ENCODE measurements around the gene PAH.

PAH gene

GRCh38 chr12:102950950-102951619 lies 34.0 kb upstream of the PAH start:
- H3K4me3 ChIP-seq (ENCODE audit: low read length) = no peak overlapping the region
- TF ChIP-seq CTCF (IDR thresholded peaks at IDR 0.05; ENCODE audit: insufficient read depth, low read depth, low read length, missing control alignments) = no peak
- no peak for DNase-seq (ENCODE audit: low read depth)

- TF ChIP-seq CTCF (IDR thresholded peaks at IDR 0.05; ENCODE audit: insufficient read depth, low read depth, low read length, missing control alignments) = no peak
- H3K4me3 ChIP-seq (ENCODE audit: low read length) = no peak overlapping the region
- no peak for DNase-seq (ENCODE audit: low read depth)
Measured at GRCh38 chr12:102950107-102950949, 33.3 kb upstream of the PAH start.

GRCh38 chr12:102948941-102949352 lies 31.9 kb upstream of the PAH start:
- no peak overlapping the region for H3K4me3 ChIP-seq (ENCODE audit: low read length)
- peak; percentile 86 for TF ChIP-seq CTCF (IDR thresholded peaks at IDR 0.05; ENCODE audit: insufficient read depth, low read depth, low read length, missing control alignments)
- peak; percentile 47 for DNase-seq (ENCODE audit: low read depth)

GRCh38 chr12:102946042-102946441 lies 29.0 kb upstream of the PAH start:
- DNase-seq (ENCODE audit: low read depth) = no peak
- H3K4me3 ChIP-seq (ENCODE audit: low read length) = no peak overlapping the region
- no peak for TF ChIP-seq CTCF (IDR thresholded peaks at IDR 0.05; ENCODE audit: insufficient read depth, low read depth, low read length, missing control alignments)

GRCh38 chr12:102939670-102940222 lies 22.7 kb upstream of the PAH start:
- no peak for TF ChIP-seq CTCF (IDR thresholded peaks at IDR 0.05; ENCODE audit: insufficient read depth, low read depth, low read length, missing control alignments)
- no peak overlapping the region for H3K4me3 ChIP-seq (ENCODE audit: low read length)
- DNase-seq (ENCODE audit: low read depth) = no peak

GRCh38 chr12:102939059-102939458 lies 22.0 kb upstream of the PAH start:
- DNase-seq (ENCODE audit: low read depth) = no peak
- H3K4me3 ChIP-seq (ENCODE audit: low read length) = no peak overlapping the region
- no peak for TF ChIP-seq CTCF (IDR thresholded peaks at IDR 0.05; ENCODE audit: insufficient read depth, low read depth, low read length, missing control alignments)

Measured in epithelial cell of esophagus (primary cell).